ENCODE data around the gene PRM2.

PRM2 gene

DNA sequence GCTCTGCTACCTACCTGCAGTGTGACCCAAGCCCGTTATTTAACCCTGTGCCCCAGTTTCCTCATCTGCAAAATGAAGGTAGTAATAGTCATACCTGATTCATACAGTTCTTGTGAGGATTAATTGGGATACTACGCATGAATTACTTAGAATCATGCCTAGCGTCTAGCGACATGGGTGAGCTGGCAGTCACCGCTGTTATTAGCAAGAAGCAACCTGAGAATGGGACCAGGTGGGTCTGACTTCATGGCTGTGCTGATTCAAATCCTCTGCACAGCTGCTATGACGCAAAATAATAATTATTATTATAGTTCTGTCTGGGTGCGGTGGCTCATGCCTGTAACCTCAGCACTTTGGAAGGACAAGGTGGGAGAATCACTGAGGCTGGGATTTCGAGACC, 28.1 kb downstream of the PRM2 start:
- no peak for DNase-seq (ENCODE audit: low spot score)

DNA sequence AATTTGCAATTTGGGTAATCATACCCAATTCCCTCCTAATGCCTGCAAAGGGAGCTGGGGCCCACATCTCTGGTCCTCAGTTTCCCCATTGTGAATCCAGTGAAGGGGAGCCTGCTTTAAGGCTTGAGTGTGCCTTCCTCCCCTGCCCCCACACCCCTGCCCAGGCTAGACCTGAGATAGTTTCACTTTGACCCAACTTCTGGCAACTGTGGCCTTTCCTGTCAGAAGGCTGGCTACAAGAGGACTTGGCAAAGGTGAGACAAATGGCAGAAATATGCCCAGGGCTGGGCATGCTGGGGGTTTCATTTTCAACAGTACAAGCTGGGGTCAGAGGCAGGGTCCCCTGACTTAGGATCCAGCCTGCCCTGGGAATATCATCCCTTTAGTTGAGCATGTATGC, 30.3 kb downstream of the PRM2 start:
- DNase-seq (ENCODE audit: low spot score), result no peak

DNA sequence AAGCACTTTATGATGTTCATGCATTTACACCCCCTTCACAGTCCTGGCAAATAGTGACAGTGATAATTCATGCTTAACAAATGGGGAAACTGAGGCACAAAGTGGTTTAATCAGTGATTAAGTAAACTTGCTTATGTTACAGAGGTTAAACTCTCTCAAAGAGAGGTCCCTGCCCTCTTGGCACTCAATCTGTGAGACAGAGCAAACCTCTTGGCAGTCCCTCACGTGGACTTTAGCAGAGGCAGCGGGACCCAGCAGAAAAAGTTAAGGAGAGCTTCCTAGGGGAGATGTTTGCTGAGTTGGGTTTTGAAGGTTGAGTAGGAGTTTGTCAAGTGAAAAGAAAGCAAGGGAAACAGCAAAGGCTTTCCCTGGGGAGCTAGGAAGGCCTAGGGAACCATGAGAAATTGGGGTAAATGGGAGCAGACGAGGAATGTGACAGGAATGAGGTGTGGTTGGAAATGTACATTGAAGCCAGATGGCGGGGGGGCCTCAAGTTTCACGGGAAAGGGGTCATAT, 31.0 kb downstream of the PRM2 start:
- DNase-seq (ENCODE audit: low spot score), result no peak

DNA sequence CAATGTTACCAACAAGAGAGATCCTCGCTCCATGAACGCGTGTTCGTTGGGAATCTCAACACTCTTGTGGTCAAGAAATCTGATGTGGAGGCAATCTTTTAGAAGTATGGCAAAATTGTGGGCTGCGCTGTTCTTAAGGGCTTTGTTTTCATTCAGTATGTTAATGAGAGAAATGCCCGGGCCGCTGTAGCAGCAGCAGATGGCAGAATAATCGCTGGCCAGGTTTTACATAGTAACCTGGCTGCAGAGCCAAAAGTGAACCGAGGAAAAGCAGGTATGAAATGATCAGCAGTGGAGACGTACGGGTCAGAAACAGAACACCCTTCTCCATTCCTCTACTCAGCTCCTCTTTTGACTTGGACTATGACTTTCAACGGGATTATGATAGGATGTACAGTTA, 33.6 kb downstream of the PRM2 start:
- DNase-seq (ENCODE audit: low spot score), result no peak

DNA sequence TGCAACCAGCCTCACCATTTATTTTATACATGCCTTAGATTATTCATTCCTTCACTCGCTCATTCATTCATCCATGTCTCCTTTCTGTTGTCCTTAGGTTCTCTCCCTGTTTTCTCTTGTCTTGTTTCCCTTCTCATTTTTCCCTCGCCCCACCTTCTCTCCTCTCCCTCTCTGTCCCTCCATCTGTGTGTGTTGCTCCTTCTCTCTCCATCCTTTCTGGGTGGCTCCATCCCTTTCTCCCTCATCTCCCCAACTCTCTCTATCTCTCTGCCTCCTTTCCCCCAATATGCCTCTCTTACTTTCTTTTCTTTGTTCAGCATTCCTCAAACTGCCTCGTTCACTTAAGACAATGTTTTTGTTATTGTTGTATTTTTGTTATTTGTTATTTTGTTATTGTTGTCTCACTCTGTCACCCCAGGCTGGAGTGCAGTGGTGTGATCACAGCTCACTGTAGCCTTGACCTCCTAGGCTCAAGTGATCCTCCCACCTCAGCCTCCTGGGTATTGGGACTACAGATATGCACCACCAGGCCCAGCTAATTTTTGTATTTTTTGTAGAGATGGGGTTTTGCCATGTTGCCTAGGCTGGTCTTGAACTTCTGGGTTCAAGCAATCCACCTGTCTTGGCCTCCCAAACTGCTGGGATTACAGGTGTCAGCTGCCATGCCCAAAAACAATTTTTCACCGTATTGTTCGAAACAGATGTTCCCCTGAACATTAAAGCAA, 34.6 kb downstream of the PRM2 start:
- DNase-seq (ENCODE audit: low spot score), result no peak

DNA sequence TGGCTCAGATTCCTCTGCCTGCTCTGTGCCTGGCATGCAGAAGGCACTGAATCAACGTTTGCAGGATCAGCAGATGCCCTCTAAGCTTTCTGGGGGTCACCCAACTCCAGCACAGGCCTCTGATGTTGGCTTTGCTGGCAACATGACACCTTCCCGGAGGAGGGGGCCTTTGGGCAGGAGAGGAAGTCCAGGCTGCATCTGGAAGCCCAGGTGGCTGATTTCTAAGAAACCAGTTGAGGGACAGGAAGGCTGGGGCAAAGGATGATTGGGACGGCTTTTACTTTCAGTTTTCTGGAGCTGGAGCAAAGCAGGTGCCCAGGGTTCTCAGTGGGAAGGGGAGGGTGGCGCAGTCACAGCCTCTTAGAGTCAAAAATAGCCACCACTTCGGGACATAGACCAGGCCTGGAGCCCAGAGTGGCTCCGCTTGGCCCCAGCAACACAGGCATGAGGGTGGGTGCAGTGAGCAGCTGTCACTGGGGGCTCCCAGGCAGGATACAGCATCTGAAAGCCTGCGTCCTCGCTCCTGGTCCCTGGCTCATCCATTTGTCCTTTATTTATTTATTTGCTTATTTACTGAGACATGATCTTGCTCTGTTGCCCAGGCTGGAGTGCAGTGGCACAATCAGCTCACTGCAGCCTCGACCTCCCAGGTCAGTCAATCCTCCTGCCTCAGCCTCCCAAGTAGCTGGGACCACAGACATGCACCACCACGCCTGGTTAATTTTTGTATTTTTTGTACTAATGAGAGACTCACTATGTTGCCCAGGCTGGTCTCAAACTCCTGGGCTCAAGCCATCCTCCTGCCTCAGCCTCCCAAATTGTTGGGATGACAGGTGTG, 35.4 kb downstream of the PRM2 start:
- no peak for DNase-seq (ENCODE audit: low spot score)

DNA sequence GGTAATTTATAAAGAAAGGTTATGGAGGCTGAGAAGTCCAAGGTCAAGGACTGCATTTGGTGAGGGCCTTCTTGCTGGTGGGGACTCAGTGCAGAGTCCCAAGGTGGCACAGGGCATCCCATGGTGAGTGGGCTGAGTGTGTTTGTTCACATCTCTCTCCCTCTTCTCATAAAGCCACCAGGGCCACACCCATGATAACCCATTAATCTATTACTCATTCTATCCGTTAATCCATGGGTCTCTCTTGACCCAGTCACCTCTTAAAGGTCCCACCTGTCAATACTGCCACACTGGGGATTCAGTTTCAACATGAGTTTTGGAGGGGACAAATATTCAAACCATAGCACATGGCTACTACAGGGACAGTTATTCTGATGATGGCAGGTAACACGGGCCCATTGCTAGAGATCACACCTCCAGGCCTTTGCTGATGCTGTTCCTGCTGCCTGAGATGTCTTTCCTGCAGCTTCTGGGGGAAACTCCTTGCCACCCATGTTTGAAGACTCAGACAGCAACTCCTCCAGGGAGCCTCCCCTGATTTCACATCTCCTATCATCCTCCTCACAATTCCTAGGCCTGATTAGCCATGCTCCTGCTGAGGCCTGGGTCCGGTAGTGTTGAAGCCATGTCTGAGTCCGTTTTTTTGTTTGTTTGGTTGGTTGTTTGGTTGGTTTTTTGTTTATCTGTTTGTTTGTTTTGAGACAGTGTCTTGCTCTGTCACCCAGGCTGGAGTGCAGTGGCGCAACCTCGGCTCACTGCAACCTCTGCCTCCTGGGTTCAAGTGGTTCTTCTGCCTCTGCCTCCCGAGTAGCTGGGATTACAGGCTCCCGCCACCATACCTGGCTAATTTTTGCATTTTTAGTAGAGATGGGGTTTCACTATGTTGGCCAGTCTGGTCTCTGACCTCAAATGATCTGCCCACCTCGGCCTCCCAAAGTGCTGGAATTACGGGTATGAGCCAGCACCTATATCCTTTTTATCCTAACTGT, 36.3 kb downstream of the PRM2 start:
- no peak for DNase-seq (ENCODE audit: low spot score)

DNA sequence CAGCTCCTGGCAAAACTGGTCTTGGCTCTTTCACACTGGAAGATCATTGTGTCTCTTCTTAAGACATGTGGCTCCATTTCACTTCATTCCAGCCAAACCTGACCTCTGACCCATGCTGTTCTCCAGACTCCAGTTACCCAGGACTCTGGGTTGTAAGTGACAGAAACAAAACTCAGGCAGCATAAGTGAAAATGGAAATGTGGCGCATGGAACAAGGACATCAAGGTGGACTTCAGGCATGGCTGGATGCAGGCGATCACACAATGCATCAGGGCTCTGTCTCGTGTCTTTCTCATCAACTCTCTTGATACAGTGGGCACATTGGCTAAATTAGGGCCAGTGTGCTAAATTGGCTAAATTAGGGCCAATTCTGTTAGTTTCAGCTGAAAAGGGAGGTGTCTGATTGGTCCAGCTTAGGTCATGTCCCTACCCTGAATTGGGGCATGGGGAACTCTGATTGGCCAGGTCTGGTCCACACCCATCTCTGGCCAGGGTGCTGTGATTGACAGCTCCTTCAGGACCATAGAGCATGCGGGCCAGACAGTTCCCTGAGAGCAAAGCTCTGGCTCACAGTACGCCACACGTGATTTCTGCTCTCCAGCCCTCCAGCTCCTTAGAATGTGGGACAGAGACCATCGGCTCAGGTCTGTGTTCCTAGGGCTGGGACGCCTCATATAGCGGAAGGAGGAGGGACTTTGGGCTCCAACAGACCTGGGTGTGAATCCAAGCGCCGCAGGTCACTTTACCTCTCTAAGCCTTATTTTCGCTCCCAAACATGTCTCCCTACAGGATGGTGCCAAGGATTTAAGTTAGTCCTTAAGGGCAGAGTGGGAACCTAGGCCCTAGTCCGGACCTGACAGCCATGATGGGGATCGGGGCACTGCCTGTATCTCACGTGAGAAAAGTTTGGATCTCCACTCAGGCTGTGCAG, 37.7 kb downstream of the PRM2 start:
- DNase-seq (ENCODE audit: low spot score), result no peak

DNA sequence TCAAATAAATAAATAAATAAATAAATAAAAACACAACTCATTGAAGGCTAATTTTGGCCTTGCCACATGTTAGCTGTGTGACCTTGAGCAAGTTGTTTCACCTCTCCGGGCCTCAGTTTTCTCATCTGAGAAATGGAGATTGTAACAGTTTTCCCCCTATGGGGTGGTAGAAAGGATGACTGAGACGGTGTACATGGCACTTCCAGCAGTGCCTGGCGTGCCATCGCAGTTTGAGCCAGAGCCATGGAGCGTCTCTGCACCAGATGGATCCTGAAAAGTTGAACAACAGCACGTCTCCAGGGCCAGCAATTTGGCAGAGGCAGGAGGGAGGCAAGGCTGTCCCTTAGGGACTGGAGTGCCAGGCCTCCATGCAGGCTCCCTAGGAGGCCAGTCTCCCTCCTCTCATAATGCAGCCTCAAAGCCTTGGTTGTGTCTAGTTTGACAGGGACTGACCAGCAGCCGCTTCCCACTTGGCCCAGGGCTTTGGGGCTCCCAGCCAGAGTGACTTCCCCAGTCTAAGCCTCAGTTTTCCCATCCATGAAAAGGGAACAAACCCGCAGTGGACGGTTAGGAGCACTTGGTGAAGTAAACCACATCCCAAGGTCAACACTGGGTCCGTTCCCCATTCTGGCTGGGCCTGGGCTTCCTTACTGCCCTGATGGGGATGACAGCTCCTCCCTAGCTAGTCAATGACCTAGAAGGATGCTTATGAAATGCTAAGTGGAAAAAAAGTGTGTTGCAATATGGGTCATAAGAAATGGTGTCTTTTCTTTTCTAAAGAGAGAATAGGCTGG, 39.6 kb downstream of the PRM2 start:
- DNase-seq (ENCODE audit: low spot score), result no peak

DNA sequence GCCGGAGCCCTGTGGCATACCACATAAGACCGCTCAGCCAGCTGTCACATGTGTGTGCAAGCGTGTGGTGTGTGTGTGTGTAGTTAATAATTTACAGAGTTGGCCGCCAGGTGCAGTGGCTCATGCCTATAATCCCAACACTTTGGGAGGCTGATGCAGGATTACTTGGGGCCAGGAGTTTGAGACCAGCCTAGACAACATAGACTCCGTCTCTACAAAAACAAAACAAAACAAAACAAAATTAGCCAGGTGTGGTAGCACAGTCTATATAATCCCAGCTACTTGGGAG, 40.6 kb downstream of the PRM2 start:
- DNase-seq (ENCODE audit: low spot score), result no peak

DNA sequence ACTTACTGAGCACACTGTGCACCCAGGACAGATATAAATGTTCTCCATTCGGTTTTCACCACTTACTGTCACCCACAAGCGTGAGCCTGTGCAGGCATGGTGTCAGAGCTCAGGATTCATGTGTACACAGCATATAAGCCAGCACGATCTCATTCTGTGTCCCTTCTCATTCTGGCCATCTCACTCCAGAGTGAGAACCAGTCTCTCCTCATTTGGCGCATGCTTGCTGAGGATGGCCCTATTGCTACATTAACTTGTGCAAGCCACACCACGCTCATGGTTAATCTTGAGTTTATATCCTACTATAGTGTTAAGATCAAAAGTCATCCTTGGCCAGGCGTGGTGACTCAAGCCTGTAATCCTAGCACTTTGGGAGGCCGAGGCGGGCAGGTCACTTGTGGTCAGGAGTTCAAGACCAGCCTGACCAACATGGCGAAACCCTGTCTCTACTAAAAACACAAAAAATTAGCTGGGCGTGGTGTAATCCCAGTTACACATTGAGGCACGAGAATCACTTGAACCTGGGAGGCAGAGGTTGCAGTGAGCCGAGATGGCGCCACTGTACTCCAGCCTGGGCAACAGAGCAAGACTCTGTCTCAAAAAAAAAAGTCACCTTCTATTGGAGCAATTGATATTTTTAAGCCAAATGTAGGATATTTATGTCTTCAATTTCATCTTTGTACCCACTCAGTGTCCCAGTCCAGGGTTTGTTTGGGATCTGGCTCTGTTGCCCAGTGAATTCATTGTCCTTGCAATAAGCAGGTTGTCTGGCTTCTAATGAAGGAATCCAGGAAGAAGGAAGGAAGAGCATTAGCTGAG, 41.2 kb downstream of the PRM2 start:
- DNase-seq (ENCODE audit: low spot score), result no peak

DNA sequence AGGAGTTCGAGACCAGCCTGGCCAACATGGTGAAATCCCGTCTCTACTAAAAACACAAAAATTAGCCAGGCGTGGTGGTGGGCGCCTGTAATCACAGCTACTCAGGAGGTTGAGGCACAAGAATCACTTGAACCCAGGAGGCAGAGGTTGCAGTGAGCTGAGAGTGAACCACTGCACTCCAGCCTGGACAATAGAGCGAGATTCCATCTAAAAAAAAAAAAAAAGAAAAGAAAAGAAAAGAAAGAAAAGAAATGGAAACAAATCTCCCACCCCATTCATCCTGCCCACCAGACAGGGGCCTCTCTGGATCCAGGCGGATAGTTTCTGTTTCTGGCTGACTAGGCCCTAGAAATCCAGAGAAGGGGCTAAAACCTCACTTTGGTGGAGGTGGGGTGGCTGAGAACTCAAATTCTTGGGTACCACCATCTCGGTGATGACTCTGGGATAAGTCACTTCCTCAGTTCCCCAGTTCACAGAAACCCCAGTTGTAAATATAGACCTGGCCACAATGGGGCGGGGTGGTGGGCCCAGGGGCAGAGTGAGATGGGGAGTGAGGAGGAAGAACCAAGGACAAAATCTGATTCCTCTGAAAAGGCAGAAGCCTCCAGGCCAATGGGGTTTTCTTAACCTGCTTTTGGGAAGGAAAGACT, 42.4 kb downstream of the PRM2 start:
- DNase-seq (ENCODE audit: low spot score), result peak; percentile 37

DNA sequence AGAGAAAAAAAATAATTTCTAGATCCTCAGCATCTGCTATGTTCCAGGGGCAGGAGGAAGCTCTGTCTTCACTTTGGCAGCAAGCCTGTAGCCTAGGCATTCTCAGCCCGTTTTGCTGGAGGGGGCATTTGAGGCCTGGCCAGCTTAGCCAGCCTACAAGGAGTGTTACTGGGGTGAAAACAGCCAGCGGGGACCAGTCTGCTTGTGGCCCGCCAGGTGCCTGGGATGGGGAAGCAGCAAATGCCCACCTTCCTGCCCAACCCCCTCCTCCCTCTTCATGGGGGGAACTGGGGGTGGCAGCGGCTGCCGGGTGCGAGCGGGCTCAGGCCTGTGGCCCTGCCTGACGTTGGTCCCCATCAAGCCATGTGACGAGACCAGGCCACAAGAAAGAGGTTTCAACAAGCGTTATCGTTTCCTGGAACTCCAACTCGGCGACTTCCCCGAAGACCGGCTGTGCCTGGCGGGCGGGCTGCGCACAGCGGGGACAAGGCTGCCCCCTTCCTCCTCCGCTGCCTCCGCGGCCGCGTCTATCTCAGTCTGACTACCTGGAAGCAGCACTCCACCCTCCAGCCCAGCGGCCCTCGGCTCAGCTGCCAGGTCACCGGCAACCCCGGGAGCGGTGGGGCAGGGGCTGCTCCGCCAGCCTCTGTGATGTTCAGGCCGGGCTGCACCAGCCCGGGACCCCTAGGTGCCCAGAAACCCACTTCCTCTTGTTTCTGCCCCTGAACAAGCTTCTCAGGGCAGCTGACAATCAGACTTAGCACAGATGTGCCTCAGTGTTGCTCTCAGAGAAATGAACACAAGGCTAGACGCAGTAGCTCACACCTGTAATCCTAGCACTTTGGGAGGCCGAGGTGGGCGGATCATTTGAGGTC, 43.2 kb downstream of the PRM2 start:
- no peak for DNase-seq (ENCODE audit: low spot score)

DNA sequence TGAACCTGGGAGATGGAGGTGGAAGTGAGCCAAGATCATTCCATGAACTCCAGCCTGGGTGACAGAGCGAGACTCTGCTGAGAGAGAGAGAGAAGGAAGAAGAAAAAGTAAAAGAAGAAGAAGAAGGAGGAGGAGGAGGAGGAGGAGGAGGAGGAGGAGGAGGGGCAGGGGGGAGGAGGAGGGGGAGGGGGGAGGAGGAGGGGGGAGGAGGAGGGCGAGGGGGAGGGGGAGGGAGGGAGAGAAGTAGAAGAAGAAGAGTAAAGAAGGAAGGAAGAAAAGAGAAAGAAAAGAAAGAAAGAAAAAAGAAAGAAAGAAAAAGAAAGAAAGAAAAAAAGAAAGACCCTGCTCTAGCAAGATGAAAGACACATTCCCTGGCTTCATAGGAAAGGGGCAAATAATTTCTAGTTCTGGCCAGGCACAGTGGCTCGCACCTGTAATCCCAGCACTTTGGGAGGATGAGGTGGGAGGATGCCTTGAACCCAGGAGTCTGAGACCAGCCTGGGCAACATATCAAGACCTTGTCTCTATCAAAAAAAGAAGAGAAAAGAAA, 43.9 kb downstream of the PRM2 start:
- no peak for DNase-seq (ENCODE audit: low spot score)

DNA sequence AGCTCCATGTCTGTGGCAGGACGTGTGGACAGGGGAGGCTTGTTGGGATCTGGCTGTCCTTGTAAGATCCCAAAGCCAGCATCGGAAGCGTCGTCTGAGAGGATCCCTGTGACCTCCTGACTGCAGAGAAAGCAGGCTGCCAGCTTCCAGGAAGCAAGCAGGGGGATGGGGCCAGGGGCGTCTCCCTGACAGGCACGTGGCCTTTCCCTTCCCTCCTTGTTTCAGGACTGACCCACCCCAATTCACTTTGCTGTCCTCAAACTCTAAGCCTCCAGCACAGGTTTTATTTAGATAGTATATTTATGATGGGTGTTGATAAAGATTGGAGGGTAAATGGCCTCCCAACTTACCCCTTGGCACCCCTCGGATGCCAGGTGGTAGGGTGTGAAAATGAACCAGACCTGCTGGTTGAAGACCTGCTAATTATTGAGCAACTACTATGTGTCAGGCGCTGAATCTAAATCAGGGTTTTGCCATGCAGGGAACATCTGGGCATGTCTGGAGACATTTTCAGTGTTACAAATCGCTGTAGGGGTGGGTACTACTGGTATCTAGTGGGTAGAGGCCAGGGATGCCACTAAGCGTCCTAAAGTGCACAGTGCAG, 44.8 kb downstream of the PRM2 start:
- no peak for DNase-seq (ENCODE audit: low spot score)

DNA sequence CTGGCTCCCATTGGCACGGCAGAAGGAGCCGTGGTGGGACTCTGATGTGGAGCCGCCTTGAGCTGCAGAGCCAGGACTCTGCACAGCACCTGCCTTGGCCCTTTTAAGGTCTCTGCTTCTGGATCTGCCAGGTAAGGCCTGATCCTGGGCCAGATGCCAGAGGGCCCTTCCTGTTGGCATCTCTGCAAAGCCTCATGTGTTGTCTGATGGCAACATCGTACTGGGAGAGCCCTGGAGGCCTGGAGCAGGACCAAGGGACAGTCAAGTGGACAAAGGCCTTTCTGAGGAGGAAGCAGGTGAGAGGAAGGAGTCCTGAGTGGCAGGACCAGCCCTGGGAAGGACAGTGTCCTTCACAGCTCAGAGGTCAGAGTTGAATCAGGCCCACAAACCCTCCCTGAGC, 46.4 kb downstream of the PRM2 start:
- DNase-seq (ENCODE audit: low spot score), result no peak

DNA sequence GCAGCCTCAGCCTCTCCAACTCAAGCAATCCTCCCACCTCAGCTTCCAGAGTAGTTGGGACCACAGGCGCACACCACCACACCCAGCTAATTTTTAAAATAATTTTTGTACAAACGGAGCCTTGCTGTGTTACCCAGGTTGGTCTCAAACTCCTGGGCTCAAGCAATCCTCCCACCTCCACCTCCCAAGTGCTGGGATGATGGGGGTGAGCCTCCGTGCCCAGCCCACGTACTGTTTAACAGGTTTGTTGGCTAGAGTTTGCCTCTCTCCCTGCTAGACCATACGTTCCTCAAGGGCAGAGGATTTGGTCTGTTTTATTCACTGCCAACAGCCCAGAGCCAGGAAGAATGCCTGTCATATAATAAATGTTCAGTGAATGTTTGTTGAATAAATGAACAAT, 46.8 kb downstream of the PRM2 start:
- no peak for DNase-seq (ENCODE audit: low spot score)
